SK-N-SH (cell line): ENCODE data around the gene RAX. TPM values are rescaled to one million over a fixed set of nuclear protein-coding genes. Genes with fewer than 3 reads are reported as not detected.

ENCODE experiments used
- CTCF ChIA-PET: fragments of 300-600, 350-600 bp; formaldehyde crosslinking; extraction: SDS; loops from one replicate; lab custom pipeline; 2021; lab: Yijun Ruan, JAX
- POLR2A ChIA-PET: fragments of 350-600 bp; sonication (Branson Sonifier 250); formaldehyde crosslinking; extraction: SDS; loops from one replicate; lab custom pipeline; 2020; ENCODE audit warnings: antibody characterized with exemption, inconsistent platforms; lab: Yijun Ruan, JAX
- DNase-seq: peaks from one replicate; pipeline ENCODE4 v3.0.0; 2012
- H2AFZ ChIP-seq: fragments of 200-600 bp; sonication (generic); 2 replicates; pipeline ENCODE4 v1.8.1; 2016; ENCODE audit warnings: antibody characterized with exemption, mild to moderate bottlenecking, low read depth
- H3F3A ChIP-seq: fragments of 200-600 bp; sonication (generic); replicated peaks from 2 replicates; pipeline ENCODE3; 2016; ENCODE audit warnings: antibody characterized with exemption, mild to moderate bottlenecking; ENCODE audit not compliant: insufficient read depth
- H3K27ac ChIP-seq, 2 experiments: fragments of 200-500 bp in 1 of 2; fragments of 200-600 bp in 1 of 2; sonication (Bioruptor generic) in 1 of 2; sonication (generic), shearing (Covaris generic) in 1 of 2; 2 replicates each; pipeline versions ENCODE4 v1.5.1 to v1.6.1; 2014 to 2016; ENCODE audit warnings: low read depth in 2 of 2, inconsistent platforms in 1 of 2, low read length in 1 of 2, mild to moderate bottlenecking in 1 of 2, mixed read lengths in 1 of 2
- H3K27me3 ChIP-seq: fragments of 200-600 bp; sonication (generic), shearing (Covaris generic); 2 replicates; pipeline ENCODE4 v1.6.1; 2016; ENCODE audit warnings: mixed run types; ENCODE audit not compliant: insufficient read depth
- H3K36me3 ChIP-seq, 2 experiments: fragments of 200-500 bp in 1 of 2; fragments of 200-600 bp in 1 of 2; sonication (Bioruptor generic) in 1 of 2; sonication (generic) in 1 of 2; replicated peaks in 1 of 2; 2 replicates each; pipeline versions ENCODE3 to v1.5.1; 2014 to 2016; ENCODE audit warnings: low read length in 1 of 2, mild to moderate bottlenecking in 1 of 2; ENCODE audit not compliant: insufficient read depth in 2 of 2, control insufficient read depth in 1 of 2
- H3K4me1 ChIP-seq, 2 experiments: fragments of 200-500 bp in 1 of 2; fragments of 200-600 bp in 1 of 2; sonication (Bioruptor generic) in 1 of 2; sonication (generic), shearing (Covaris generic) in 1 of 2; 2 replicates each; pipeline versions ENCODE4 v1.5.1 to v1.6.1; 2014 to 2016; ENCODE audit warnings: low read depth in 1 of 2, low read length in 1 of 2, mixed run types in 1 of 2; ENCODE audit not compliant: insufficient read depth in 2 of 2, control insufficient read depth in 1 of 2
- H3K4me2 ChIP-seq: fragments of 200-600 bp; sonication (generic), shearing (Covaris generic); 2 replicates; pipeline ENCODE4 v1.6.1; 2017; ENCODE audit warnings: mixed run types
- H3K4me3 ChIP-seq, 2 experiments: fragments of 200-500 bp in 1 of 2; fragments of 200-600 bp in 1 of 2; sonication (Bioruptor generic) in 1 of 2; sonication (generic), shearing (Covaris generic) in 1 of 2; 2 replicates each; pipeline versions ENCODE4 v1.5.1 to v1.8.1; 2014 to 2016; ENCODE audit warnings: low read depth in 2 of 2, inconsistent platforms in 1 of 2, low read length in 1 of 2, mild to moderate bottlenecking in 1 of 2, mixed read lengths in 1 of 2, moderate library complexity in 1 of 2
- H3K79me2 ChIP-seq: fragments of 200-600 bp; sonication (generic); 2 replicates; pipeline ENCODE4 v1.8.1; 2017; ENCODE audit warnings: mild to moderate bottlenecking; ENCODE audit not compliant: insufficient read depth
- H3K9ac ChIP-seq: fragments of 200-600 bp; sonication (generic); 2 replicates; pipeline ENCODE4 v1.6.1; 2017; ENCODE audit warnings: mixed run types
- H3K9me2 ChIP-seq: fragments of 200-600 bp; sonication (generic); 2 replicates; pipeline ENCODE4 v1.6.1; 2017; ENCODE audit warnings: mixed run types
- H3K9me3 ChIP-seq: fragments of 200-600 bp; sonication (generic); 2 replicates; pipeline ENCODE4 v1.6.1; 2017; ENCODE audit warnings: mixed run types, mild to moderate bottlenecking, moderate library complexity
- H4K20me1 ChIP-seq: fragments of 200-600 bp; sonication (generic); 2 replicates; pipeline ENCODE4 v1.6.1; 2017; ENCODE audit warnings: mild to moderate bottlenecking, mixed run types; ENCODE audit not compliant: insufficient read depth
- CHD2 ChIP-seq: fragments of 150-350 bp; IDR thresholded peaks from 2 replicates; pipeline ENCODE4 v1.6.1; 2018; ENCODE audit warnings: low read length; ENCODE audit not compliant: partially characterized antibody
- EP300 ChIP-seq, 2 experiments: IDR thresholded peaks; 2 replicates each; pipeline versions ENCODE4 v1.4.0 to v1.6.1; 2012; ENCODE audit warnings: borderline replicate concordance in 1 of 2, low read depth in 1 of 2, low read length in 1 of 2
- FOXJ3 ChIP-seq: sonication (generic); formaldehyde crosslinking; IDR thresholded peaks from 2 replicates; pipeline ENCODE4 v1.5.1; 2020; ENCODE audit warnings: mild to moderate bottlenecking, missing genetic modification reagents
- FOXM1 ChIP-seq: IDR thresholded peaks from 2 replicates; pipeline ENCODE4 v1.4.0; 2012; ENCODE audit warnings: low read depth, mild to moderate bottlenecking
- NFIC ChIP-seq: IDR thresholded peaks from 2 replicates; pipeline ENCODE4 v1.4.0; 2012; ENCODE audit warnings: borderline replicate concordance
- PBX3 ChIP-seq: IDR thresholded peaks from 2 replicates; pipeline ENCODE4; 2012
- POLR2AphosphoS5 ChIP-seq: IDR thresholded peaks from 2 replicates; pipeline ENCODE4 v1.6.1; 2012; ENCODE audit warnings: low read depth, low read length
- RAD21 ChIP-seq: IDR thresholded peaks from 2 replicates; pipeline ENCODE4 v1.6.1; 2012; ENCODE audit warnings: mild to moderate bottlenecking, low read length
- TAF1 ChIP-seq: IDR thresholded peaks from 2 replicates; pipeline ENCODE4 v1.6.1; 2012; ENCODE audit warnings: low read depth, mild to moderate bottlenecking, low read length, moderate library complexity, borderline replicate concordance
- TCF12 ChIP-seq: IDR thresholded peaks from 2 replicates; pipeline ENCODE4 v1.4.0; 2012
- TEAD4 ChIP-seq: IDR thresholded peaks from 2 replicates; pipeline ENCODE4 v1.4.0; 2012; ENCODE audit warnings: mild to moderate bottlenecking, borderline replicate concordance; ENCODE audit not compliant: insufficient read depth
- YY1 ChIP-seq: IDR thresholded peaks from 2 replicates; pipeline ENCODE4 v1.4.0; 2012; ENCODE audit warnings: low read depth, mild to moderate bottlenecking
- WGBS: methylation state at CpG from one replicate; pipeline ENCODE4 v1.1.6; 2017; ENCODE audit warnings: low lambda C conversion rate; 5-methylcytosine and 5-hydroxymethylcytosine counted together
- polyA plus RNA-seq, 3 experiments: library from polyadenylated mRNA; depleted of rRNA; stranded (reverse); fragments of >200 nt; gene quantifications; 2 replicates each; pipeline ENCODE4 v1.2.3, GENCODE V29; 2012
- TF ChIP-seq, protein P1 (sequence below): IDR thresholded peaks from 2 replicates; pipeline ENCODE4 v1.4.0; 2012; ENCODE audit warnings: low read depth, borderline replicate concordance
- TF ChIP-seq, protein P2 (sequence below): fragments of 150-350 bp; IDR thresholded peaks from 2 replicates; pipeline ENCODE4 v1.6.1; 2016; ENCODE audit warnings: mild to moderate bottlenecking, low read depth, low read length

The RAX gene
- polyA plus RNA-seq, 1 of the 3 experiments (the other 2 are of a cell fraction) = not detected

GRCh38 chr18:59220784-59221765, 52.2 kb downstream of the RAX start (continued):
- TF ChIP-seq, protein P1, sequence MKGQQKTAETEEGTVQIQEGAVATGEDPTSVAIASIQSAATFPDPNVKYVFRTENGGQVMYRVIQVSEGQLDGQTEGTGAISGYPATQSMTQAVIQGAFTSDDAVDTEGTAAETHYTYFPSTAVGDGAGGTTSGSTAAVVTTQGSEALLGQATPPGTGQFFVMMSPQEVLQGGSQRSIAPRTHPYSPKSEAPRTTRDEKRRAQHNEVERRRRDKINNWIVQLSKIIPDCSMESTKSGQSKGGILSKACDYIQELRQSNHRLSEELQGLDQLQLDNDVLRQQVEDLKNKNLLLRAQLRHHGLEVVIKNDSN = no peak

DNA sequence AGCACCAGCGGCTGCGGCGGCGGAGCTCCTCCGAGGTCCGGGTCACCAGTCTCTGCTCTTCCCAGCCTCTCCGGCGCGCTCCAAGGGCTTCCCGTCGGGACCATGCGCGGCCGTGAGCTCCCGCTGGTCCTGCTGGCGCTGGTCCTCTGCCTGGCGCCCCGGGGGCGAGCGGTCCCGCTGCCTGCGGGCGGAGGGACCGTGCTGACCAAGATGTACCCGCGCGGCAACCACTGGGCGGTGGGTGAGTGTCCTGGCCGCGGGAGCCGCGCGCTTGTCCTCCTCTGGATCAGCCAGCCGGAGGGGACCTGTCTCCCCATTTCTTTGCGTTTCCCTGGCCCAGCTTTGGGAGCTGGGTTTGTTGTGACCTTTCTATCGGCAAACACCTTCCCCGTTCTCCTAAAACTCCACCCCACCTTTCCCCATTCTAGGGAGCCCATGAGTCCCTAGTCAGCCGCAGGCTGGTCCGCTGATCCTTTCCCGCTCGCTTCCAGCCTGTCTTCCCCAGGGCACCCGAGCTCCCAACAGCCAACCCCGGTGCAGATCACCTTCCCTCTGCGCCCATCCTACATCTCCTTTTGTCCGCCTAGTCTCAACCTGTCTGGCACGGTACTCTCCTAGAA, 53.0 kb downstream of the RAX start:
- Histone ChIP-seq H4K20me1 (no peaks in the 10 kb centered on the region), H3K4me2 (peak overlapping the region; percentile 87), H3K9me3 (no peaks in the 10 kb centered on the region), H3K27me3 (peaks cover 55% of the 10 kb centered on the region), H2AFZ (no peak overlapping the region), H3K4me1 (peaks cover 0 to 5% of the 10 kb centered on the region in 2 experiments; a peak in 1 of 4 replicates), H3F3A (no peaks in the 10 kb centered on the region), H3K9ac (no peak overlapping the region), H3K79me2 (no peaks in the 10 kb centered on the region), H3K4me3 (peak overlapping the region; percentile 32 to 65), H3K9me2 (no peaks in the 10 kb centered on the region), H3K36me3 (no peaks in the 10 kb centered on the region), H3K27ac (no peak overlapping the region)
- peak; percentile 59 for DNase-seq
- POLR2A ChIA-PET = no interaction called here
- CTCF ChIA-PET = interaction anchor here (1.2 to 4.1 kb wide), 5 partner anchors 9 to 182 kb away, joined by 3 to 16 read pairs (median 7); no protein-coding TSS in a partner anchor
- 10% methylated on average over 11 of the region's 46 CpGs for WGBS
- TF ChIP-seq YY1 (no peak), RAD21 (no peak), EP300 (IDR thresholded peaks at IDR 0.05; ENCODE audit: borderline replicate concordance in 1 of 2, low read depth in 1 of 2, low read length in 1 of 2) (no peak), PBX3 (no peak), CHD2 (no peak), TAF1 (no peak), FOXM1 (no peak), FOXJ3 (CRISPR knock-in tag) (no peak), POLR2AphosphoS5 (no peak), NFIC (no peak), TEAD4 (no peak), TCF12 (no peak)
- TF ChIP-seq, protein P2, sequence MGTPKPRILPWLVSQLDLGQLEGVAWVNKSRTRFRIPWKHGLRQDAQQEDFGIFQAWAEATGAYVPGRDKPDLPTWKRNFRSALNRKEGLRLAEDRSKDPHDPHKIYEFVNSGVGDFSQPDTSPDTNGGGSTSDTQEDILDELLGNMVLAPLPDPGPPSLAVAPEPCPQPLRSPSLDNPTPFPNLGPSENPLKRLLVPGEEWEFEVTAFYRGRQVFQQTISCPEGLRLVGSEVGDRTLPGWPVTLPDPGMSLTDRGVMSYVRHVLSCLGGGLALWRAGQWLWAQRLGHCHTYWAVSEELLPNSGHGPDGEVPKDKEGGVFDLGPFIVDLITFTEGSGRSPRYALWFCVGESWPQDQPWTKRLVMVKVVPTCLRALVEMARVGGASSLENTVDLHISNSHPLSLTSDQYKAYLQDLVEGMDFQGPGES = no peak
- TF ChIP-seq, all 33 proteins: peak for 0
